ENCODE data around the gene ATP6V0C. TPM values are rescaled to one million over a fixed set of nuclear protein-coding genes. Genes with fewer than 3 reads are reported as not detected.

Gene ATP6V0C
- total and polyA plus RNA-seq, 2 of the 8 experiments (the other 6 are each of a cell fraction or from before 2014, with no cell fraction given): 125 to 176 TPM

- Histone ChIP-seq H3K23ac (ENCODE audit: insufficient read length) (no peak overlapping the region), H3K18ac (ENCODE audit: extremely low read depth, low read length) (peak overlapping the region; percentile 81), H3K14ac (ENCODE audit: insufficient read length) (no peak overlapping the region), H3K4me3 (ENCODE audit: extremely low read depth in 1 of 4, insufficient read depth in 2 of 4, low read depth in 3 of 4, low read length in 4 of 4) (peak overlapping the region in 2 of 4 experiments; percentile 14 to 60; a peak in 2 of 8 replicates), H2BK5ac (ENCODE audit: low read depth, low read length) (peak overlapping the region; percentile 85), H4K8ac (ENCODE audit: extremely low read depth, insufficient read depth, low read length) (peak overlapping the region; percentile 62), H3K27ac (ENCODE audit: low read depth, low read length) (no peak overlapping the region), H4K91ac (replicated peaks; ENCODE audit: insufficient read length, low read length) (no peak overlapping the region), H3K56ac (replicated peaks; ENCODE audit: insufficient read length, low read depth, low read length) (no peak overlapping the region), H3K79me2 (ENCODE audit: control insufficient read depth in 1 of 2, insufficient read depth in 2 of 2, low read length in 2 of 2) (no peaks in the 10 kb centered on the region), H2BK15ac (ENCODE audit: low read length) (peak overlapping the region; percentile 31; the same call in 1 of the 2 replicates), H4K5ac (ENCODE audit: insufficient read length, low read depth, low read length) (no peak overlapping the region), H3K27me3 (replicated peaks in 1 of 4; ENCODE audit: control insufficient read depth in 3 of 4, extremely low read depth in 1 of 4, insufficient read depth in 3 of 4, low read length in 3 of 4) (no peaks in the 10 kb centered on the region; a peak in 1 of 7 replicates), H2BK20ac (ENCODE audit: low read length) (no peak overlapping the region), H3K4ac (replicated peaks; ENCODE audit: insufficient read length, low read depth, low read length) (peak overlapping the region; percentile 40), H3K36me3 (ENCODE audit: control insufficient read depth in 2 of 4, insufficient read depth in 4 of 4, low read length in 3 of 4) (peaks cover 0 to 2% (median 0%) of the 10 kb centered on the region in 4 experiments; a peak in 1 of 8 replicates), H3K9me3 (ENCODE audit: insufficient read depth in 2 of 2, low read depth in 1 of 2, low read length in 1 of 2) (no peaks in the 10 kb centered on the region), H3K79me1 (ENCODE audit: low read depth, low read length) (no peaks in the 10 kb centered on the region; the same call in 1 of the 2 replicates), H3K23me2 (ENCODE audit: low read depth, low read length) (no peaks in the 10 kb centered on the region), H2BK12ac (ENCODE audit: low read depth, low read length) (peak overlapping the region; percentile 60; the same call in 1 of the 2 replicates), H2AFZ (ENCODE audit: low read length) (no peak overlapping the region), H3K9ac (replicated peaks in 1 of 4; ENCODE audit: extremely low read depth in 1 of 4, low read depth in 3 of 4, low read length in 3 of 4) (peak overlapping the region in 1 of 4 experiments; percentile 10; a peak in 3 of 7 replicates), H3K4me2 (ENCODE audit: insufficient read depth in 1 of 2, low read depth in 2 of 2, low read length in 2 of 2) (peak overlapping the region; percentile 0 to 73; a peak in 3 of 4 replicates), H2BK120ac (replicated peaks; ENCODE audit: low read depth, low read length) (no peak overlapping the region), H3K4me1 (replicated peaks in 1 of 4; ENCODE audit: control insufficient read depth in 3 of 4, insufficient read depth in 4 of 4, low read length in 3 of 4) (peaks cover 0 to 16% (median 9%) of the 10 kb centered on the region in 4 experiments; a peak in 6 of 7 replicates), H2AK5ac (ENCODE audit: low read depth, low read length) (no peak overlapping the region; the same call in 1 of the 2 replicates), H4K20me1 (replicated peaks in 1 of 2; ENCODE audit: control insufficient read depth in 1 of 2, insufficient read depth in 2 of 2, low read length in 2 of 2) (peaks cover 2 to 4% of the 10 kb centered on the region in 2 experiments)
- ChIA-PET CTCF (ENCODE audit: partially characterized antibody) (interaction anchor here (0.6 to 3.3 kb wide), 45 partner anchors 9 to 322 kb away, joined by 3 to 32 read pairs (median 4); partner anchors contain the start of genes AMDHD2, ECI1, PDPK1 and TBC1D24), POLR2A (ENCODE audit: partially characterized antibody) (interaction anchor here (0.6 to 2.0 kb wide), 16 partner anchors 8 to 493 kb away, joined by 3 to 10 read pairs (median 4); partner anchors contain the start of genes ATP6V0C, CEMP1, NTN3 and TEDC2)
- DNase-seq (ENCODE audit: low read depth in 1 of 2, low spot score in 2 of 2): no peak
- no peak for FAIRE-seq
- 89% methylated on average over 17 of the region's 18 CpGs; no CpG with 5 or more reads in 1 of the 2 experiments for WGBS, 2 experiments (ENCODE audit: extremely low coverage in 1 of 2, insufficient coverage in 1 of 2, insufficient read length in 1 of 2, insufficient replicate concordance in 2 of 2, low coverage in 1 of 2, low lambda C conversion rate in 2 of 2, missing lambda C conversion rate in 1 of 2)
- peak; percentile 13 for TF ChIP-seq ASH2L (IDR thresholded peaks at IDR 0.05; ENCODE audit: low read length)
Observed at GRCh38 chr16:2501946-2502895, 11.5 kb upstream of the ATP6V0C start.

Measured in H1 (cell line).